Astrocyte of the spinal cord (primary cell): ENCODE results near the gene TMEM181.
"Not testable (repeated sequence)": the region's sequence is repeated elsewhere in the genome, so short reads cannot be mapped to it uniquely, and the experiment has no call there.

Experiments
- DNase-seq: peaks from one replicate; pipeline ENCODE4 v3.0.0; 2011; ENCODE audit warnings: low read depth, low spot score
- H3K4me3 ChIP-seq: 2 replicates; pipeline ENCODE4 v1.5.1; 2011; ENCODE audit warnings: low read depth, mild to moderate bottlenecking, low read length, moderate library complexity
- CTCF ChIP-seq: IDR thresholded peaks from 2 replicates; pipeline ENCODE4 v1.5.1; 2012; ENCODE audit warnings: low read depth, mild to moderate bottlenecking, low read length, inconsistent platforms
- in situ Hi-C: cut with HindIII; loops from 2 replicates; pipeline ENCODE4 v1.10.0; 2017; ENCODE audit warnings: low sequenced_read_pairs

TMEM181 gene

GRCh38 chr6:158609455-158610155, 49.7 kb downstream of the TMEM181 start:
- TF ChIP-seq CTCF = no peak
- in situ Hi-C loops = no loop called here
- H3K4me3 ChIP-seq = no peak overlapping the region
- DNase-seq = no peak

GRCh38 chr6:158610319-158610968, 50.6 kb downstream of the TMEM181 start:
- H3K4me3 ChIP-seq = no peak overlapping the region
- no peak for DNase-seq
- TF ChIP-seq CTCF = no peak
- in situ Hi-C loops = no loop called here

GRCh38 chr6:158611039-158611438, 51.1 kb downstream of the TMEM181 start:
- DNase-seq = no peak
- in situ Hi-C loops = no loop called here
- TF ChIP-seq CTCF = no peak
- H3K4me3 ChIP-seq = no peak overlapping the region

GRCh38 chr6:158611541-158612370, 51.9 kb downstream of the TMEM181 start:
- DNase-seq = no peak
- no peak for TF ChIP-seq CTCF
- H3K4me3 ChIP-seq = no peak overlapping the region
- in situ Hi-C loops = no loop called here

GRCh38 chr6:158614606-158615005, 54.7 kb downstream of the TMEM181 start:
- H3K4me3 ChIP-seq, in situ Hi-C loops: not testable (repeated sequence)

GRCh38 chr6:158618289-158618688, 58.4 kb downstream of the TMEM181 start:
- H3K4me3 ChIP-seq, in situ Hi-C loops, DNase-seq: not testable (repeated sequence)

More at GRCh38 chr6:158614606-158615005, 54.7 kb downstream of the TMEM181 start:
- not testable (repeated sequence) for DNase-seq

- DNase-seq = no peak
- no peak overlapping the region for H3K4me3 ChIP-seq
- TF ChIP-seq CTCF = no peak
- in situ Hi-C loops = no loop called here
Observed at GRCh38 chr6:158619922-158620801, 60.3 kb downstream of the TMEM181 start.
